Measurements from ENCODE around the gene TATDN2.

GRCh38 chr3:10286133-10286524 lies 37.9 kb downstream of the TATDN2 start:
- TF ChIP-seq CTCF (IDR thresholded peaks at IDR 0.05) (no peak), POLR2A (IDR thresholded peaks at IDR 0.05) (no peak)

Data from uterus (tissue), 2 donors.